Right lobe of liver (tissue), 6 donors: ENCODE data around the gene BMP2. TPM values are rescaled to one million over a fixed set of nuclear protein-coding genes. Genes with fewer than 3 reads are reported as not detected.

ENCODE experiments used
- ATAC-seq, 4 donors: fragments of 200-7000 bp; cut with Tn5 transposase; one replicate each; pipeline ENCODE4 v1.9.1; 2020; ENCODE audit warnings: mild to moderate bottlenecking in 4 of 4, moderate library complexity in 4 of 4
- DNase-seq, 3 donors: peaks; one replicate each; pipeline ENCODE4 v3.0.0-alpha.2; 2020
- H3K27ac ChIP-seq, 3 donors: fragments of 200-600 bp; one replicate each; pipeline ENCODE4 v1.8.0; 2022
- H3K27me3 ChIP-seq, 2 donors: fragments of 200-600 bp; one replicate each; pipeline ENCODE4 v1.8.0; 2022
- H3K36me3 ChIP-seq, 4 donors: fragments of 200-600 bp; sonication (generic) in 1 of 4; one replicate each; pipeline versions ENCODE4 v1.5.1 to v1.8.0; 2017 to 2022; ENCODE audit warnings: control low read depth in 1 of 4
- H3K4me1 ChIP-seq, 4 donors: fragments of 200-600 bp; sonication (generic) in 1 of 4; one replicate each; pipeline versions ENCODE4 v1.5.1 to v1.8.0; 2017 to 2022; ENCODE audit warnings: control low read depth in 1 of 4
- H3K4me3 ChIP-seq, 3 donors: fragments of 200-600 bp; one replicate each; pipeline ENCODE4 v1.8.0; 2022
- H3K9me3 ChIP-seq, 4 donors: fragments of 200-600 bp; sonication (generic) in 1 of 4; one replicate each; pipeline versions ENCODE4 v1.5.1 to v1.8.0; 2017 to 2022; ENCODE audit warnings: control low read depth in 1 of 4
- CTCF ChIP-seq, 4 donors: fragments of 200-600 bp in 3 of 4; fragments of 450-650 bp in 1 of 4; IDR thresholded peaks; one replicate each; pipeline versions ENCODE4 v1.5.1 to v1.8.0; 2016 to 2022; ENCODE audit warnings: antibody characterized with exemption in 4 of 4, mild to moderate bottlenecking in 2 of 4
- POLR2A ChIP-seq: fragments of 450-650 bp; IDR thresholded peaks from one replicate; pipeline ENCODE4 v1.6.1; 2017; ENCODE audit warnings: antibody characterized with exemption, mild to moderate bottlenecking
- WGBS: methylation state at CpG from one replicate; pipeline ENCODE4 v1.1.6; 2018; ENCODE audit warnings: low coverage, low lambda C conversion rate; ENCODE audit not compliant: insufficient coverage; ENCODE audit errors: missing lambda C conversion rate; 5-methylcytosine and 5-hydroxymethylcytosine counted together
- intact Hi-C, 2 donors: fragments of 100-400 bp; cut with DNase I; formaldehyde crosslinking; loops; one replicate each; pipeline versions ENCODE4 v1.11.2 to v1.14.1; 2022
- long read RNA-seq: library from polyadenylated mRNA; unstranded; transcript quantifications from one replicate; pipeline ENCODE4 v2.0.0, GENCODE V29; 2019
- total RNA-seq, 6 experiments: library from RNA; depleted of rRNA in 2 of 6; stranded (reverse); fragments of >200 nt in 2 of 6; fragmentation: NEBNext Ultra II Directional in 3 of 6; extraction: Animal tissue kit (Norgen Biotek cat#: 25700) in 3 of 6; gene quantifications; one replicate each; pipeline versions ENCODE4 v1.1.0 to v1.2.4, GENCODE V29; 2016 to 2023
- donor health status: DM: no; HTN: yes; CAD: no.
- donor health status: DM: no; HTN: no; CAD: no.
- donor health status: DM: no; HTN: no; CAD: no.
- donor health status: DM: no; HTN: yes; CAD: no.
- donor health status: DM: no; HTN: yes; CAD: no.

Gene BMP2
- 1 to 10 TPM; 1.4 to 9.3 (median 4.9) TPM for total RNA-seq
- long read RNA-seq, result 0 reads

- WGBS, result 0% methylated on average over 28 of the region's 112 CpGs
- Histone ChIP-seq H3K4me3 (peak within 1 kb of the TSS; percentile 65 to 80 (median 79)), H3K4me1 (peaks cover 0 to 18% (median 3%) of the 10 kb centered on the region in 4 donors), H3K27ac (peak within 1 kb of the TSS; percentile 71 to 88 (median 76)), H3K9me3 (no peaks in the 10 kb centered on the region), H3K27me3 (no peaks in the 10 kb centered on the region), H3K36me3 (no peaks in the 10 kb centered on the region)
- DNase-seq (peak; percentile 73 to 77 (median 75)), ATAC-seq (peak; percentile 74 to 80 (median 76))
- intact Hi-C loops, result loop anchor here in 1 of 2 donors (10.0 kb wide), 1 partner anchor 133 kb away; no protein-coding TSS in a partner anchor
- peak; percentile 69 for TF ChIP-seq POLR2A
- TF ChIP-seq CTCF (IDR thresholded peaks at IDR 0.05), result peak in 2 of 4 donors; percentile 11 to 19
Measured at GRCh38 chr20:6767536-6768227, at the start of gene BMP2. Gene BMP2 (plus strand): TSS chr20:6767686. CDS start chr20:6770127, 2,441 bp downstream.

DNA sequence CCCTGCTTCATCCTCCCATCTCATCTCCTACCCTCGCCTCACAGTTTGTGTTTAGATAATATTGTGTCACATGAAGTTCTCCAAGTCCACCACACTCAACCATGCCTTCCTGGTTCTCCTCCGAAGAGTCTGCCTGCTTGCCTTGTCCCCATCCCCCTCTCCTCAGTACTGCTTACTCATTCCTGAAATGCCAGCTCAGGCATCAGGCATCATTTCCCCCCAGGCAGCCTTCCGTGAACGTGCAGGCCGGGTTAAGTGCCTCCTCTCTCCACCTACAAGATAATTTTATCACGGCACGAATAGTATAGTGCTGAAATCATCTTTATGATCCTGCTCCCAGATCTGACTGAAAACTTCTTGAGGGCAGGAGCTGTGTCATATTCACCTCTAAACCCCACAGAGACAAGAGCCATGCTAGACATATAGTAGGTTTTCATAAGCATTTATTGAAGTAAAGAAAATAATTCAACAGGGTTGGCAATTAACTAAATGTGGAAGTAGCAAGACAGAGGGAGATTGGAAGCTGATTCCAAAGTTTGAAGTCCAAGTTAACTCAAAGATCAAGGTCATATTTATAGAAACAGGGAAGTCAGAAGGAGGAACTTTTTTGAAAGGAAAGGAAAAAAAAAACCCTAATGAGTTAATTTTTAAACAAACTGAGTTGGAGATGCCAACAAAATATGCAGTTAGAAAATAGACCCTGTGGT is 48.7 kb upstream of the BMP2 start:
- Histone ChIP-seq H3K4me3 (no peak overlapping the region), H3K27me3 (no peaks in the 10 kb centered on the region), H3K27ac (no peak overlapping the region), H3K36me3 (no peaks in the 10 kb centered on the region), H3K9me3 (no peaks in the 10 kb centered on the region), H3K4me1 (no peaks in the 10 kb centered on the region)
- DNase-seq (no peak), ATAC-seq (no peak)
- intact Hi-C loops, result no loop called here
- WGBS, result 89% methylated on average over 7 of the region's 7 CpGs
- TF ChIP-seq CTCF (IDR thresholded peaks at IDR 0.05), result no peak
- no peak for TF ChIP-seq POLR2A

DNA sequence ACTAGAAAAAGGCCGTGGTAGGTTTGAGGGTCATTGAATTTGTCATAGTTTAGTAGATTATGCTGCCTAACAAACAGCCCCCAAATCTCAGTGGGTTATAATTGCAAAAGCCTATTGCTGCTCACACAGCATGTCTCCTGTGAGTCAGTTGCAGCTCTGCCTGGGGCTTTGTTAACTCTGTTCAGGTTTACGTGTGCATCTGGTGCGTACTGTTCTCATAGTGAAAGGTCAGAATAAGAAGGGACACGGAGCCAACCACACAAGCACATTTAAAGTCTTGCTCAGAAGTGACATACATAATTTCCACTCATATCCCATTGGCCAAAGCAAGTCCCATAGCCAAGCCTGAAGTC is 48.1 kb upstream of the BMP2 start:
- WGBS, result 68% methylated on average over 4 of the region's 4 CpGs
- no peak for DNase-seq
- Histone ChIP-seq H3K27me3 (no peaks in the 10 kb centered on the region), H3K9me3 (no peaks in the 10 kb centered on the region), H3K4me1 (no peaks in the 10 kb centered on the region), H3K36me3 (no peaks in the 10 kb centered on the region), H3K27ac (no peak overlapping the region), H3K4me3 (no peak overlapping the region)
- intact Hi-C loops, result no loop called here
- TF ChIP-seq POLR2A (no peak), CTCF (IDR thresholded peaks at IDR 0.05) (no peak)
- ATAC-seq, result no peak

DNA sequence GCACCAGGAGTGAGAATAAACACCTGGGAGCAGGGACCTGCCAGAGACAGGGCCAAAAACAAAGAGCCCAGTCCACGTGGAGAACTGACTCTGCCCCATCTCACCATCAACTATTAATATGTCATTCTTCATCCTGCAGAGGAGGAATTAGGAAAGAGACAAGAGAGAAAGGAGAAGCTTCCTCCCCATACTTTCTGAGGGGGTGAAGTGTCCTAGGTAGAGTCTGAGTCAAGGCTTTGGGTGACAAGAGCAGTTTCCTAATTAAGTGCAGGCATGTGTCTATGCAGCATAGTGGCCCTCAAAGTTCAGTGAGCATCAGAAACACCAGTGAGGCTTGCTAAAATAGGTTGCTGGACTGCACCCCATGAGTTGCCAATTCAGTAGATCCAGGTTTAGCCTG is 40.7 kb upstream of the BMP2 start:
- intact Hi-C loops, result no loop called here
- Histone ChIP-seq H3K27ac (no peak overlapping the region), H3K4me3 (no peak overlapping the region), H3K4me1 (peaks cover 0 to 8% (median 4%) of the 10 kb centered on the region in 4 donors), H3K27me3 (no peaks in the 10 kb centered on the region), H3K36me3 (no peaks in the 10 kb centered on the region), H3K9me3 (no peaks in the 10 kb centered on the region)
- ATAC-seq, result no peak
- no peak for DNase-seq
- TF ChIP-seq CTCF (IDR thresholded peaks at IDR 0.05) (no peak), POLR2A (no peak)
- 57% methylated on average over 1 of the region's 1 CpG for WGBS
